Mucosa of descending colon (tissue), 3 donors: ENCODE results near the gene ROBO1. TPM values are rescaled to one million over a fixed set of nuclear protein-coding genes. Genes with fewer than 3 reads are reported as not detected.

Experiments
- ATAC-seq: fragments of 200-7000 bp; cut with Tn5 transposase; one replicate; pipeline ENCODE4 v1.9.1; 2020; ENCODE audit warnings: mild to moderate bottlenecking, moderate library complexity
- DNase-seq, 3 donors: peaks; one replicate each; pipeline ENCODE4 v3.0.0-alpha.2; 2020
- H3K36me3 ChIP-seq: fragments of 200-600 bp; one replicate; pipeline ENCODE4 v1.8.0; 2021; ENCODE audit warnings: low read depth, mild to moderate bottlenecking
- H3K4me1 ChIP-seq: fragments of 200-600 bp; one replicate; pipeline ENCODE4 v1.8.0; 2021; ENCODE audit warnings: low read depth, mild to moderate bottlenecking
- H3K4me3 ChIP-seq: fragments of 200-600 bp; one replicate; pipeline ENCODE4 v1.8.0; 2021; ENCODE audit warnings: mild to moderate bottlenecking
- H3K9me3 ChIP-seq: fragments of 200-600 bp; one replicate; pipeline ENCODE4 v1.8.0; 2021; ENCODE audit warnings: mild to moderate bottlenecking
- intact Hi-C, 2 donors: fragments of 100-400 bp; cut with DNase I in 1 of 2; cut with micrococcal nuclease in 1 of 2; formaldehyde crosslinking; loops; one replicate each; pipeline versions ENCODE4 v1.11.0 to v1.11.1; 2022; cut with DNase I, micrococcal nuclease
- total RNA-seq, 3 donors: library from RNA; stranded (reverse); fragmentation: NEBNext Ultra II Directional in 2 of 3; extraction: Animal tissue kit (Norgen Biotek cat#: 25700) in 2 of 3; gene quantifications; one replicate each; pipeline versions ENCODE4 v1.2.1 to v1.2.4, GENCODE V29; 2021 to 2023
- TF ChIP-seq, protein P1 (sequence below): fragments of 200-600 bp; IDR thresholded peaks from one replicate; pipeline ENCODE4 v1.8.0; 2022; ENCODE audit warnings: antibody characterized with exemption, mild to moderate bottlenecking
- donor health status: DM: no; HTN: no; CAD: no; lungs with moderate emphysema.
- donor health status: DM: no; HTN: no; CAD: no.
- donor health status: DM: no; HTN: yes; CAD: no.

The ROBO1 gene
- total RNA-seq, 3 donors from 2014 or later, result 4.3 to 22.7 (median 10.1) TPM

DNA sequence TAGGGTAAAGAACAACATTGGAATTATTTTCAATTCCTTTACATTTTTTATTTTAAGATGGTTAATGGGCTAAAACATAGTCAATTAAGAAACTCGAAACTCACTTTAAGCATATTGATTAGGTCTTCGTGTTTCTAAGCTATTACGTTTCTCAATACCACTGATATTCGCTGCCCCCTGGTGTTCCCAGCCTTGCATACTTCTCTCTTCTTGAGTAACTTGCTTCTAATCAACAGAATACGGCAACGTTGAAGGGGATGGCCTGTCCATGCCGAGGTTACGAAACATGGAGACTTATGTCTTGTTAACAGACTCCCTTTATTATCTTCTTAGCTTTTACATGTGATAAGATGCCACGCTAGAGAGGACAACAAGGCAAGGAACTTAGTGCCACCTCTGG lies 43.6 kb downstream of the ROBO1 start:
- no peaks in the 10 kb centered on the region for H3K4me1 ChIP-seq
- ATAC-seq (no peak), DNase-seq (no peak)
- intact Hi-C loops, result no loop called here
- TF ChIP-seq, protein P1, sequence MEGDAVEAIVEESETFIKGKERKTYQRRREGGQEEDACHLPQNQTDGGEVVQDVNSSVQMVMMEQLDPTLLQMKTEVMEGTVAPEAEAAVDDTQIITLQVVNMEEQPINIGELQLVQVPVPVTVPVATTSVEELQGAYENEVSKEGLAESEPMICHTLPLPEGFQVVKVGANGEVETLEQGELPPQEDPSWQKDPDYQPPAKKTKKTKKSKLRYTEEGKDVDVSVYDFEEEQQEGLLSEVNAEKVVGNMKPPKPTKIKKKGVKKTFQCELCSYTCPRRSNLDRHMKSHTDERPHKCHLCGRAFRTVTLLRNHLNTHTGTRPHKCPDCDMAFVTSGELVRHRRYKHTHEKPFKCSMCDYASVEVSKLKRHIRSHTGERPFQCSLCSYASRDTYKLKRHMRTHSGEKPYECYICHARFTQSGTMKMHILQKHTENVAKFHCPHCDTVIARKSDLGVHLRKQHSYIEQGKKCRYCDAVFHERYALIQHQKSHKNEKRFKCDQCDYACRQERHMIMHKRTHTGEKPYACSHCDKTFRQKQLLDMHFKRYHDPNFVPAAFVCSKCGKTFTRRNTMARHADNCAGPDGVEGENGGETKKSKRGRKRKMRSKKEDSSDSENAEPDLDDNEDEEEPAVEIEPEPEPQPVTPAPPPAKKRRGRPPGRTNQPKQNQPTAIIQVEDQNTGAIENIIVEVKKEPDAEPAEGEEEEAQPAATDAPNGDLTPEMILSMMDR, result no peak
- no peak overlapping the region for H3K4me3 ChIP-seq
- H3K9me3 ChIP-seq, result no peaks in the 10 kb centered on the region
- no peaks in the 10 kb centered on the region for H3K36me3 ChIP-seq

DNA sequence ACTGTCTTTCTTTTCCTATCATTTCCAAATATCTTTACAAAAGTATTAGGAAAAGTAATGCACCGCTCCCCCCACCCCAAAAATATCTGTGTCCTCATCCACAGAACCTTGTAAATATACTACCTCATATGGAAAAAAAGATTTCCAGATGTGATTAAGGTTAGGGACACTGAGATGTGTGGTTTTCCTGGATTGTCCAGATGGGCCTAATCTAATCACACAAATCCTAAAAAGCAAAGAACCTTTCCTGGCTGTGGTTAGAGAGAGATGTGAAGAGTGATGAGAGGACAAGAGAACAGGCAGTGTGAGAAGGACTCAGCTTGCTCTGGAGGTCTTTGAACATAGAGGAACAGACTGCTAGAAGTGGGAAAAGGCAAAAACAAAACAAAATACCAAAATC lies 77.7 kb downstream of the ROBO1 start:
- ATAC-seq, result no peak

DNA sequence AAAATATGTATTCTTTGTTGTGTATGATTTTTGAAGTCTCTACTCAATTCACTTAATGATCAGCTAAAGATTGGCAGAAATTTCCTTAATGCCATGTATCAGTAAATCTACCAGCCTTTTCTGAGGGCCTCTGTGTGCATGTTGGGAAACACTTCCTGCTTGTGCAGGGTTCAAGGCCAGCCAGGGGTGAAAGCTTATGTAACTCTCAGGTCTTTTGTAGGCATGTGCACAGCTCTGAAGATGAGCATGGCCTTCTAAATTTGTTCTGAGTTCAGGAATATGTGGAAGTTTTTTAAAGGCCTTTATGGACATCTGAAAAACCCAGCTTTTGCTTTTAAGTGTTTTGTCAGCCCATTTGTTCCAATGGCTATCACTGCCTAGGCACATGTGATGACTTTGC lies 82.7 kb downstream of the ROBO1 start:
- intact Hi-C loops, result no loop called here
- TF ChIP-seq, protein P1, result no peak
- Histone ChIP-seq H3K4me3 (no peak overlapping the region), H3K4me1 (no peaks in the 10 kb centered on the region), H3K9me3 (peaks cover 2% of the 10 kb centered on the region), H3K36me3 (no peaks in the 10 kb centered on the region)
- ATAC-seq (no peak), DNase-seq (no peak)

More for the DNA sequence above, 77.7 kb downstream of the ROBO1 start:
- no peak overlapping the region for H3K4me3 ChIP-seq
- DNase-seq, result no peak
- peaks cover 2% of the 10 kb centered on the region for H3K9me3 ChIP-seq
- TF ChIP-seq, protein P1, result no peak
- H3K36me3 ChIP-seq, result no peaks in the 10 kb centered on the region
- intact Hi-C loops, result no loop called here
- no peaks in the 10 kb centered on the region for H3K4me1 ChIP-seq

DNA sequence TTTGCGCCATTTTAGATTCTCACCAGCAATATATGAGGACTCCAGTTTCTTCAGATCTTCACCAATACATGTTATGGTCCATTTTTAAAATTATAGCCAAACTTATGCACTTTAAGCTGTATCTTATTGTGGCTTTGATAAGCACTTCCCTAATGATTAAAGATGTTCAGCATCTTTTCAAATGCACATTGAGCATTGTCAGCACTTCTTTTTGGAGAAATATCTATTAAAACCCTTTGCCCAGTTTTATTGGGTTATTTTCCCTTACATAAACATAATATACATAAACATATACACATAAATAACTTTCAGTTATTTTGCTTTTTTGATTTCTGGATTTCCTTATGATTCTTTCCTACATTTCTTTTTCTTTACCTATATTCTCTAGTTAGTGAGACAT lies 83.8 kb downstream of the ROBO1 start:
- no peak overlapping the region for H3K4me3 ChIP-seq
- H3K36me3 ChIP-seq, result no peaks in the 10 kb centered on the region
- TF ChIP-seq, protein P1, result no peak
- DNase-seq, result no peak
- H3K4me1 ChIP-seq, result no peaks in the 10 kb centered on the region
- peaks cover 2% of the 10 kb centered on the region for H3K9me3 ChIP-seq
- intact Hi-C loops, result no loop called here
- ATAC-seq, result no peak

DNA sequence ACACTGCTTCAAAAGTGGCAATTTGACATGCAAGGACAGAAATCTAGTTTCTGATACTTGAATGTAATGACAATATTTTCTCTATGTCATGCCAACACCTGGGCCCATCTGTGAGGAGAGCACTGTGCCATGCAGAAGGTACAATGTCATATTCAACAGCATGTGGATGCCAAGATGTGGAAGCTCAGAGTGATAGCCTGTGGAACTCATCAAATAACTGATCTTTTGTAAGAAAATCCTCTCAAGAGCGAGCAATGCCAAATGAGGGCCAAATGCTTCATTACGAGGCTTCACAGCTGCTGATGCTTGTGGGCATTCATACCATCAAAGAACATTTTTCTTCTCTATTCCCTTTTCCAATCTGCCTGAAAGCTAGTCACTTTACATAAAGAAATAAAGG lies 95.1 kb downstream of the ROBO1 start:
- TF ChIP-seq, protein P1, result no peak
- no peak for ATAC-seq
- no peak overlapping the region for H3K4me3 ChIP-seq
- H3K4me1 ChIP-seq, result no peaks in the 10 kb centered on the region
- DNase-seq, result no peak
- H3K9me3 ChIP-seq, result no peaks in the 10 kb centered on the region
- intact Hi-C loops, result no loop called here
- no peaks in the 10 kb centered on the region for H3K36me3 ChIP-seq

DNA sequence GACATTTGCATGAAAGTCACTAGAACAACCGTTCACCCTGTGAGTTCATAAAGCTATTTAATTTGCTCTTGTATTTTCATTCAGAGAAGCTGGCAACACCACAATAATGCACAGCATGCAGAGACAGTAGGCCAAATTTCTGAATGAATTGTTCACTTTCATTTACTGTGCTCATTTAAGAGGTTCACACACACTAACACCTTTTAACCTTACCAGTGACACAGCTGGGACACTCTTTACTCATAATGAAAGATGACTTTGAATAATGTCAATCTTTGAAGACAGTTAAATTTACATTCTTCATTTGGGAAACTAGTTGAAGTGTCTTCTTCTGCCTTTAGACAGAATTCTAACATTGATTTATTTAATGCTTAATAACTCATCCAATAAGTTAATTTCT lies 95.7 kb downstream of the ROBO1 start:
- ATAC-seq (no peak), DNase-seq (no peak)
- H3K9me3 ChIP-seq, result no peaks in the 10 kb centered on the region
- intact Hi-C loops, result no loop called here
- no peak overlapping the region for H3K4me3 ChIP-seq
- no peaks in the 10 kb centered on the region for H3K36me3 ChIP-seq
- no peaks in the 10 kb centered on the region for H3K4me1 ChIP-seq
- TF ChIP-seq, protein P1, result no peak
